HepG2 (cell line): ENCODE data around the gene SSBP2. TPM values are rescaled to one million over a fixed set of nuclear protein-coding genes. Genes with fewer than 3 reads are reported as not detected.

Experiments
- ATAC-seq: fragments of 200-7000 bp; cut with Tn5 transposase; 3 replicates; pipeline ENCODE4 v1.9.1; 2020; ENCODE audit warnings: mild to moderate bottlenecking, moderate library complexity
- BruUV-seq: library from RNA; stranded (reverse); fragments of 400-500 nt; replicated peaks from 2 replicates; lab custom pipeline; 2021; lab: Mats Ljungman, UMichigan
- CTCF ChIA-PET: fragments of 300-600 bp; formaldehyde crosslinking; extraction: SDS; loops from one replicate; lab custom pipeline; 2021; ENCODE audit warnings: low total read pairs, inconsistent platforms, low intra/inter-chr PET ratio; lab: Yijun Ruan, JAX
- POLR2A ChIA-PET: fragments of 350-600 bp; sonication (Branson Sonifier 250); formaldehyde crosslinking; loops from one replicate; lab custom pipeline; 2020; ENCODE audit warnings: antibody characterized with exemption, inconsistent platforms; lab: Yijun Ruan, JAX
- DNase-seq: peaks from one replicate; pipeline ENCODE4 v3.0.0-alpha.2; 2015; ENCODE audit warnings: low spot score
- FAIRE-seq: peaks from 3 replicates; lab custom pipeline; 2011; peaks lifted over from hg19 to GRCh38; lab: Jason Lieb, UNC
- H2AFZ ChIP-seq: one replicate; pipeline ENCODE4 v1.6.1; 2011; ENCODE audit warnings: low read length, inconsistent platforms
- H3K27ac ChIP-seq: fragments of 300-600 bp; 3 replicates; pipeline ENCODE4 v1.8.0; 2011; ENCODE audit warnings: mixed run types, mild to moderate bottlenecking, mixed read lengths, low read length, inconsistent platforms; ENCODE audit not compliant: insufficient read depth; ENCODE audit errors: extremely low read length
- H3K27me3 ChIP-seq, 2 experiments: fragments of 200-600 bp in 1 of 2; 2 replicates in 1 of 2; 3 replicates in 1 of 2; pipeline versions ENCODE4 v1.6.0 to v1.8.0; 2011; ENCODE audit warnings: low read length in 2 of 2, mild to moderate bottlenecking in 2 of 2, moderate library complexity in 2 of 2, inconsistent platforms in 1 of 2; ENCODE audit not compliant: insufficient read depth in 2 of 2, control insufficient read depth in 1 of 2
- H3K36me3 ChIP-seq, 2 experiments: fragments of 200-600 bp in 1 of 2; replicated peaks in 1 of 2; 2 replicates in 1 of 2; 3 replicates in 1 of 2; pipeline versions ENCODE4 v1.5.1 to v1.8.0; 2011; ENCODE audit warnings: low read length in 2 of 2, inconsistent platforms in 1 of 2; ENCODE audit not compliant: insufficient read depth in 2 of 2, control insufficient read depth in 1 of 2
- H3K4me1 ChIP-seq: 2 replicates; pipeline ENCODE4 v1.5.1; 2012; ENCODE audit warnings: low read length, inconsistent platforms; ENCODE audit not compliant: insufficient read depth
- H3K4me2 ChIP-seq: 2 replicates; pipeline ENCODE4 v1.6.0; 2011; ENCODE audit warnings: low read depth, low read length, inconsistent platforms
- H3K4me3 ChIP-seq, 3 experiments: fragments of 200-600 bp in 1 of 3; sonication (generic), shearing (Covaris generic) in 1 of 3; replicated peaks in 1 of 3; 2 replicates each; pipeline ENCODE4 v1.5.1; 2011 to 2016; ENCODE audit warnings: low read length in 3 of 3, inconsistent platforms in 2 of 3, low read depth in 2 of 3, mild to moderate bottlenecking in 2 of 3, control low read depth in 1 of 3, mixed read lengths in 1 of 3; ENCODE audit not compliant: insufficient read depth in 1 of 3
- H3K79me2 ChIP-seq: one replicate; pipeline ENCODE4 v1.6.1; 2011; ENCODE audit warnings: low read length, inconsistent platforms; ENCODE audit not compliant: insufficient read depth
- H3K9ac ChIP-seq: 2 replicates; pipeline ENCODE4 v1.6.0; 2011; ENCODE audit warnings: mild to moderate bottlenecking, low read depth, low read length, inconsistent platforms; ENCODE audit not compliant: insufficient read depth
- H3K9me3 ChIP-seq: 2 replicates; pipeline ENCODE4 v1.5.1; 2012; ENCODE audit warnings: mild to moderate bottlenecking, low read length
- H4K20me1 ChIP-seq: 2 replicates; pipeline ENCODE4 v1.6.0; 2011; ENCODE audit warnings: inconsistent platforms, mild to moderate bottlenecking, low read length, moderate library complexity; ENCODE audit not compliant: insufficient read depth
- AGO1 ChIP-seq: fragments of 200-400 bp; formaldehyde crosslinking; IDR thresholded peaks from 2 replicates; pipeline ENCODE4 v1.6.1; 2017; ENCODE audit warnings: mild to moderate bottlenecking, low read depth, low read length, moderate library complexity; ENCODE audit not compliant: poor library complexity, severe bottlenecking
- BCL6 ChIP-seq: IDR thresholded peaks from 2 replicates; pipeline ENCODE4 v1.6.1; 2016; ENCODE audit warnings: missing genetic modification reagents, missing compliant biosample characterization
- FLYWCH1 ChIP-seq: sonication (generic); formaldehyde crosslinking; IDR thresholded peaks from 2 replicates; pipeline ENCODE4 v1.8.1; 2023; ENCODE audit warnings: mild to moderate bottlenecking, missing genetic modification reagents
- HCFC1 ChIP-seq: fragments of 150-350 bp; IDR thresholded peaks from 2 replicates; pipeline ENCODE4 v1.6.1; 2014; ENCODE audit warnings: low read depth, low read length
- MIXL1 ChIP-seq: IDR thresholded peaks from 2 replicates; pipeline ENCODE4 v1.6.1; 2016
- NFIB ChIP-seq: sonication (generic); formaldehyde crosslinking; IDR thresholded peaks from 2 replicates; pipeline ENCODE4 v1.9.0; 2021; ENCODE audit warnings: missing genetic modification reagents, mild to moderate bottlenecking, borderline replicate concordance
- TOE1 ChIP-seq: sonication (generic); formaldehyde crosslinking; IDR thresholded peaks from 2 replicates; pipeline ENCODE4 v1.4.0; 2020; ENCODE audit warnings: mild to moderate bottlenecking, missing genetic modification reagents
- ZBTB7B ChIP-seq: sonication (generic); formaldehyde crosslinking; IDR thresholded peaks from 2 replicates; pipeline ENCODE4 v1.4.0; 2020; ENCODE audit warnings: missing genetic modification reagents
- ZMYM4 ChIP-seq: sonication (generic); formaldehyde crosslinking; IDR thresholded peaks from 2 replicates; pipeline ENCODE4 v1.8.1; 2023; ENCODE audit warnings: mild to moderate bottlenecking, missing genetic modification reagents
- ZNF572 ChIP-seq: sonication (generic); formaldehyde crosslinking; IDR thresholded peaks from 2 replicates; pipeline ENCODE4 v1.5.1; 2020; ENCODE audit warnings: mild to moderate bottlenecking, missing genetic modification reagents
- WGBS: methylation state at CpG from one replicate; pipeline ENCODE4 v1.1.6; 2017; ENCODE audit warnings: low lambda C conversion rate; 5-methylcytosine and 5-hydroxymethylcytosine counted together
- in situ Hi-C: cut with HindIII; loops from 2 replicates; pipeline ENCODE4 v1.10.0; 2017; ENCODE audit warnings: low pct_unique_long_range_greater_than_20kb; ENCODE audit not compliant: extremely low pct_ligation_motif_present
- intact Hi-C: fragments of 100-400 bp; cut with micrococcal nuclease; formaldehyde crosslinking; loops from one replicate; pipeline ENCODE4 v1.10.0; 2022; ENCODE audit not compliant: unreplicated experiment
- polyA plus RNA-seq, 8 experiments: library from polyadenylated mRNA; depleted of rRNA in 3 of 8; stranded (reverse) in 7 of 8; unstranded in 1 of 8; fragments of >200 nt; fragmentation: Illumina TruSeq in 4 of 8; extraction: Trizol in 4 of 8; gene quantifications; 2 replicates each; pipeline versions ENCODE4 v1.2.1 to v1.2.3, GENCODE V29; 2011 to 2016; ENCODE audit warnings: low read depth in 4 of 8, missing spikeins in 1 of 8, mixed read lengths in 1 of 8; ENCODE audit not compliant: insufficient read depth in 1 of 8
- total RNA-seq, 5 experiments: library from RNA; depleted of rRNA; stranded (reverse); fragments of >200 nt; fragmentation: Illumina TruSeq; extraction: Trizol; gene quantifications; 2 replicates each; pipeline ENCODE4 v1.2.3, GENCODE V29; 2016; ENCODE audit warnings: low read depth in 1 of 5
- TF ChIP-seq, protein P1 (sequence below), 2 experiments: sonication (generic) in 1 of 2; formaldehyde crosslinking in 1 of 2; IDR thresholded peaks; 2 replicates each; pipeline versions ENCODE4 v1.4.0 to v1.6.1; 2018 to 2020; ENCODE audit warnings: missing genetic modification reagents in 2 of 2, borderline replicate concordance in 1 of 2, low read depth in 1 of 2, mild to moderate bottlenecking in 1 of 2, missing biosample characterization in 1 of 2

Gene SSBP2
- total and polyA plus RNA-seq, 2 of the 13 experiments (the other 11 are each of a cell fraction or from before 2014, with no cell fraction given), result 0.16 TPM; not detected in 1

DNA sequence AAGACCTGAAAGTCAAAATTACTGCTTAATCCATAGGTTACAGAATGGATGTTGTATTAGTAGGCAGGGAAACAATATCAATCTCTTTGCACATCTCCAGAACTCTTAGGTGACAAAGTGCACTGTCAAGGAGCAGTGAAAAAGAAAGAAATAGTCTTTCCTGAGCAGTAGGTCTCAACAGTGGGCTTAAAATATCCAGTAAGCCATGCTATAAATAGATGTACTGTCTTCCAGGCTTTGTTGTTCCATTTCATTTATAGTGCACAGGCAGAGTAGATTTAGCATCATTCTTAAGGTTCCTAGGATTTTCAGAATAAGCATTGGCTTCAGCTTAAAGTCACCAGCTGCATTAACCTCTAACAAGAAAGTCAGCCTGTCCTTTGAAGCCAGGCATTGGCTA, 50.7 kb downstream of the SSBP2 start:
- H3K9me3 ChIP-seq, result no peaks in the 10 kb centered on the region
- CTCF ChIA-PET, result no interaction called here

GRCh38 chr5:81698813-81699212, 52.1 kb downstream of the SSBP2 start:
- no peaks in the 10 kb centered on the region for H3K36me3 ChIP-seq
- in situ Hi-C loops, result no loop called here
- H2AFZ ChIP-seq, result no peak overlapping the region
- ATAC-seq, result no peak
- H3K27ac ChIP-seq, result no peak overlapping the region
- no peaks in the 10 kb centered on the region for H3K4me1 ChIP-seq
- no TSS peak for BruUV-seq
- H3K79me2 ChIP-seq, result no peaks in the 10 kb centered on the region
- no peaks in the 10 kb centered on the region for H3K9me3 ChIP-seq
- 25% methylated on average over 2 of the region's 2 CpGs for WGBS
- no peak for FAIRE-seq
- TF ChIP-seq ZNF572 (CRISPR knock-in tag), result no peak
- no peak for TF ChIP-seq FLYWCH1 (CRISPR knock-in tag)
- TF ChIP-seq AGO1, result no peak
- TF ChIP-seq, protein P1, sequence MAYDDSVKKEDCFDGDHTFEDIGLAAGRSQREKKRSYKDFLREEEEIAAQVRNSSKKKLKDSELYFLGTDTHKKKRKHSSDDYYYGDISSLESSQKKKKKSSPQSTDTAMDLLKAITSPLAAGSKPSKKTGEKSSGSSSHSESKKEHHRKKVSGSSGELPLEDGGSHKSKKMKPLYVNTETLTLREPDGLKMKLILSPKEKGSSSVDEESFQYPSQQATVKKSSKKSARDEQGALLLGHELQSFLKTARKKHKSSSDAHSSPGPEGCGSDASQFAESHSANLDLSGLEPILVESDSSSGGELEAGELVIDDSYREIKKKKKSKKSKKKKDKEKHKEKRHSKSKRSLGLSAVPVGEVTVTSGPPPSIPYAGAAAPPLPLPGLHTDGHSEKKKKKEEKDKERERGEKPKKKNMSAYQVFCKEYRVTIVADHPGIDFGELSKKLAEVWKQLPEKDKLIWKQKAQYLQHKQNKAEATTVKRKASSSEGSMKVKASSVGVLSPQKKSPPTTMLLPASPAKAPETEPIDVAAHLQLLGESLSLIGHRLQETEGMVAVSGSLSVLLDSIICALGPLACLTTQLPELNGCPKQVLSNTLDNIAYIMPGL (CRISPR knock-in tag; IDR thresholded peaks at IDR 0.05; ENCODE audit: borderline replicate concordance in 1 of 2, low read depth in 1 of 2), result no peak
- no peak for TF ChIP-seq MIXL1
- TF ChIP-seq HCFC1, result no peak
- no peak for TF ChIP-seq BCL6 (CRISPR knock-in tag)
- TF ChIP-seq TOE1 (CRISPR knock-in tag), result no peak
- no peak for TF ChIP-seq ZBTB7B (CRISPR knock-in tag)
- intact Hi-C loops, result no loop called here
- no peaks in the 10 kb centered on the region for H4K20me1 ChIP-seq
- H3K4me3 ChIP-seq, result no peak overlapping the region
- ChIA-PET POLR2A (no interaction called here), CTCF (no interaction called here)
- no peaks in the 10 kb centered on the region for H3K27me3 ChIP-seq
- DNase-seq, result no peak
- H3K4me2 ChIP-seq, result no peak overlapping the region
- H3K9ac ChIP-seq, result no peak overlapping the region

More for the DNA sequence above, 50.7 kb downstream of the SSBP2 start:
- POLR2A ChIA-PET, result no interaction called here
- ATAC-seq (no peak), DNase-seq (no peak), FAIRE-seq (no peak)
- intact Hi-C loops (no loop called here), in situ Hi-C loops (no loop called here)
- H3K27me3 ChIP-seq, result no peaks in the 10 kb centered on the region
- H4K20me1 ChIP-seq, result no peaks in the 10 kb centered on the region
- no peaks in the 10 kb centered on the region for H3K4me1 ChIP-seq
- H3K9ac ChIP-seq, result no peak overlapping the region
- BruUV-seq, result no TSS peak
- TF ChIP-seq NFIB (CRISPR knock-in tag) (no peak), ZMYM4 (CRISPR knock-in tag) (no peak)
- H2AFZ ChIP-seq, result no peak overlapping the region
- no peaks in the 10 kb centered on the region for H3K36me3 ChIP-seq
- H3K27ac ChIP-seq, result no peak overlapping the region
- no peak overlapping the region for H3K4me3 ChIP-seq
- no peaks in the 10 kb centered on the region for H3K79me2 ChIP-seq
- no peak overlapping the region for H3K4me2 ChIP-seq
